ENCODE results near the gene KLF4. TPM values are rescaled to one million over a fixed set of nuclear protein-coding genes. Genes with fewer than 3 reads are reported as not detected.
A peak's percentile ranks its signal among the peaks of the same experiment; 100 is the strongest.

KLF4 gene
- total and polyA plus RNA-seq, 3 donors from 2014 or later, result 61.1 to 84.8 (median 64.9) TPM

DNA sequence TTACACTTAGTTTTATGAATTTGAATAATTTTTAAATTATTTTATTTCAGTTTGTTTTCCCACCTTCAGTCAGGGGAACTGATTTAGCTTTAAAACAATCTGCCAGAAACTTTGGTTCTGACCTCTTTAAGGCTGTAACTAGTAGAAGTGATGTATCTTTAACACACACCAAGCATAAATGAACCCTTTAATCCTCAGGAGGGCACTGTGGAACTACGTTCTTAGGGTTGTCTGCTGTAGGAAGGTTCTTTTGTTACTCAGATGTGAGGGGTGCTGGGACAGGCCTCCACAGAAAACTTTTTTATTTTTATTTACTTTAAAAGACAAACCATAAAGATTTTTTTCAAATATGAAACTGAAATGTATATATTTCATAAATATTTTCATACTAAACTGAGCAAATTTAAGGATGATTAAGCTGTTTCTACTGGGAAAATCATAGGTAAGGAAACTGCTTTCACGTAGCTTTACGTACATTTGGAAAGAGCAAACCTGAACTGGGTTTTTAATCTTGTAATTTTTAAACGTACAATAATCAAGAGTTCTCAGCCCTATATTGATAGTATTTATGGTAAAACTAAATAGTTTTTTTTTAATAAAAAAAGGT is 5.3 kb downstream of the KLF4 start:
- DNase-seq, result peak; percentile 65
- H3K4me1 ChIP-seq, result no peaks in the 10 kb centered on the region
- no peak overlapping the region for H3K4me3 ChIP-seq
- H3K36me3 ChIP-seq (ENCODE audit: low read depth, missing control alignments), result no peaks in the 10 kb centered on the region
- no peak for TF ChIP-seq POLR2A (IDR thresholded peaks at IDR 0.05)
- TF ChIP-seq, protein P1, sequence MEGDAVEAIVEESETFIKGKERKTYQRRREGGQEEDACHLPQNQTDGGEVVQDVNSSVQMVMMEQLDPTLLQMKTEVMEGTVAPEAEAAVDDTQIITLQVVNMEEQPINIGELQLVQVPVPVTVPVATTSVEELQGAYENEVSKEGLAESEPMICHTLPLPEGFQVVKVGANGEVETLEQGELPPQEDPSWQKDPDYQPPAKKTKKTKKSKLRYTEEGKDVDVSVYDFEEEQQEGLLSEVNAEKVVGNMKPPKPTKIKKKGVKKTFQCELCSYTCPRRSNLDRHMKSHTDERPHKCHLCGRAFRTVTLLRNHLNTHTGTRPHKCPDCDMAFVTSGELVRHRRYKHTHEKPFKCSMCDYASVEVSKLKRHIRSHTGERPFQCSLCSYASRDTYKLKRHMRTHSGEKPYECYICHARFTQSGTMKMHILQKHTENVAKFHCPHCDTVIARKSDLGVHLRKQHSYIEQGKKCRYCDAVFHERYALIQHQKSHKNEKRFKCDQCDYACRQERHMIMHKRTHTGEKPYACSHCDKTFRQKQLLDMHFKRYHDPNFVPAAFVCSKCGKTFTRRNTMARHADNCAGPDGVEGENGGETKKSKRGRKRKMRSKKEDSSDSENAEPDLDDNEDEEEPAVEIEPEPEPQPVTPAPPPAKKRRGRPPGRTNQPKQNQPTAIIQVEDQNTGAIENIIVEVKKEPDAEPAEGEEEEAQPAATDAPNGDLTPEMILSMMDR (IDR thresholded peaks at IDR 0.05), result peak in 2 of 3 experiments; percentile 43 to 45
- 51 to 55% methylated on average over 4 of the region's 4 CpGs for WGBS, 2 donors
- peak overlapping the region in 1 of 2 donors; percentile 94 for H3K27ac ChIP-seq
- intact Hi-C loops (cut with DNase I; ENCODE audit: low total_unique reads), result no loop called here
- H3K27me3 ChIP-seq, result no peaks in the 10 kb centered on the region
- H3K9me3 ChIP-seq, result no peaks in the 10 kb centered on the region

DNA sequence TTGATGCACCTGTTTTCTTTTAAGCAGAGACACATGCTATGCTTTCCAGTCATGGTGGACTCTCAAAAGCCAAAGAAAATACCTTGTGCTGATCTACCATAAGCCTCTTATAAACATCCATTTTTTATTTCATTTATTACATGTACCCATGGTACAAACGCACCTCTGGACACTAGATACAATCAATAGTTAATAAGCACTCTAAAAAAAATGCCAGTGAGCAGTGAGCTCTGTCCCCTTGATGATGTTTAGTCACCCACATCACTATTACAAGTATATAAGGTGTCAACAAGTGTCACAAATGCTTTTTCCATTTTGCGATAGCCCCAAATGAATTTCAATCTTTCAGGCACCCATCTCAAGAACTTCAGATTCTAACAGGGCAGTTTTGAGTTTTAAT is 5.9 kb downstream of the KLF4 start:
- 65 to 67% methylated on average over 2 of the region's 2 CpGs for WGBS, 2 donors
- Histone ChIP-seq H3K27ac (no peak overlapping the region), H3K4me1 (no peaks in the 10 kb centered on the region), H3K4me3 (no peak overlapping the region), H3K27me3 (no peaks in the 10 kb centered on the region), H3K9me3 (no peaks in the 10 kb centered on the region), H3K36me3 (ENCODE audit: low read depth, missing control alignments) (no peaks in the 10 kb centered on the region)
- TF ChIP-seq, protein P1 (IDR thresholded peaks at IDR 0.05), result no peak
- no peak for TF ChIP-seq POLR2A (IDR thresholded peaks at IDR 0.05)
- intact Hi-C loops (cut with DNase I; ENCODE audit: low total_unique reads), result no loop called here
- DNase-seq, result no peak

DNA sequence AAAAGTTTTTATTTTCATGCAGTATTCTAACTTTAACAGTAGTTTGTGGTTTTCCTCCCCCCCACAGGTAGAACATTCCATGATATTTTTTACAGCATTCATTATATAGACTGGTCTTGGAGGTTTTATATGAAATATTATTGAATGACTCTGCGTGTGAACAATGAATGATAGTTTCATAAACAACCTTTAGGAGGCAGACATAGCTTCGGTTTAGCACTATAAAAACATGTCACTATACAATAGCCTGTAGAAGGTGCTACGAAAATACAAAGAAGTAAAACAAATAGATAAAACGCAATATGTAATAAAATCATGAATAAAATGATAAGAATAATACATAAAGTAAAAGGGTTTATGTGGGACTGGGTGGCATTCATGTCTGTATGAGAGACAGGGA is 8.5 kb downstream of the KLF4 start:
- no peak overlapping the region for H3K4me3 ChIP-seq
- 58 to 59% methylated on average over 4 of the region's 4 CpGs for WGBS, 2 donors
- H3K27me3 ChIP-seq, result no peaks in the 10 kb centered on the region
- no peaks in the 10 kb centered on the region for H3K36me3 ChIP-seq (ENCODE audit: low read depth, missing control alignments)
- H3K27ac ChIP-seq, result peak overlapping the region in 1 of 2 donors; percentile 15
- DNase-seq, result no peak
- no peak for TF ChIP-seq POLR2A (IDR thresholded peaks at IDR 0.05)
- TF ChIP-seq, protein P1 (IDR thresholded peaks at IDR 0.05), result peak in 2 of 3 experiments; percentile 8 to 13
- no peaks in the 10 kb centered on the region for H3K9me3 ChIP-seq
- intact Hi-C loops (cut with DNase I; ENCODE audit: low total_unique reads), result no loop called here
- no peaks in the 10 kb centered on the region for H3K4me1 ChIP-seq

DNA sequence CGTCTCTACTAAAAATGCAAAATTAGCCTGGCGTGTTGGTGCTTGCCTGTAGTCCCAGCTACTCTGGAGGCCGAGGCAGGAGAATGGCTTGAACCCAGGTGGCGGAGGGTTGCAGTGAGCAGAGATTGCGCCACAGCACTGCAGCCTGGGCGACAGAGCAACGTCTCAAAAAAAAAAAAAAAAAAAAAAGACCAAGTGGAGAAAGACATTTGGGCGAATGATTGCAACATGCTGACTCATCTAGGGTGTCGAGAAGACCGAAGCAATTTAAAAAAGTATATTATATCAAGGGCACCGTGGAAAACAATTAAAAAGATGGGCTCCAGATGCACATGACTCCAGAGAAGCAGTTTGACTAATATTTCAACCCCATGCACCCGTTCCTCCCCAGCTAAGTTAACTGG is 9.2 kb downstream of the KLF4 start:
- Histone ChIP-seq H3K27me3 (no peaks in the 10 kb centered on the region), H3K27ac (no peak overlapping the region), H3K4me1 (no peaks in the 10 kb centered on the region), H3K4me3 (no peak overlapping the region), H3K9me3 (no peaks in the 10 kb centered on the region), H3K36me3 (ENCODE audit: low read depth, missing control alignments) (no peaks in the 10 kb centered on the region)
- TF ChIP-seq POLR2A (IDR thresholded peaks at IDR 0.05), result no peak
- TF ChIP-seq, protein P1 (IDR thresholded peaks at IDR 0.05), result no peak
- 64 to 74% methylated on average over 12 of the region's 12 CpGs for WGBS, 2 donors
- DNase-seq, result peak; percentile 24
- intact Hi-C loops (cut with DNase I; ENCODE audit: low total_unique reads), result no loop called here

DNA sequence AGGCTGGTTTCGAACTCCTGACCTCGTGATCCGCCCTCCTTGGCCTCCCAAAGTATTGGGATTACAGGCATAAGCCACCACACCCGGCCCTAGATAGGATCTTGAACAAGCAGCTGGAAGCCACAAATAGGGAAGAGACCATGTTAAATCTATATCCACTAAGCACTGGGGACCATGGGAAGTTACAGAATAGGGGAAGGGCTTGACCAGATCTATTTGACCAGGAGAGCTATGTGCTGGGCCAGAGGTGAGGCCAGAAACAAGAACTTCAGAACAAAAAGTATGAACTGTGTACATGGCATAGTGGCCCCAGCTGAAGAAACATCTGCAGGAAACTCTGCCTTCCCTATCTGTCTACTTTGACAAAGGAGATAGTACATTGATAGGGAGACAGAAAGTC is 10.8 kb downstream of the KLF4 start:
- Histone ChIP-seq H3K27ac (no peak overlapping the region), H3K4me3 (no peak overlapping the region), H3K9me3 (no peaks in the 10 kb centered on the region), H3K27me3 (no peaks in the 10 kb centered on the region), H3K4me1 (no peaks in the 10 kb centered on the region), H3K36me3 (ENCODE audit: low read depth, missing control alignments) (no peaks in the 10 kb centered on the region)
- intact Hi-C loops (cut with DNase I; ENCODE audit: low total_unique reads), result no loop called here
- DNase-seq, result no peak
- WGBS, 2 donors, result 89 to 98% methylated on average over 4 of the region's 4 CpGs
- TF ChIP-seq, protein P1 (IDR thresholded peaks at IDR 0.05), result no peak
- TF ChIP-seq POLR2A (IDR thresholded peaks at IDR 0.05), result no peak

All from testis (tissue), 3 donors.